ENCODE data around the gene DIAPH2. TPM values are rescaled to one million over a fixed set of nuclear protein-coding genes. Genes with fewer than 3 reads are reported as not detected.
A peak's percentile ranks its signal among the peaks of the same experiment; 100 is the strongest.

The DIAPH2 gene
- total RNA-seq (10 to 100 TPM; 12.5 to 18.3 TPM), total RNA-seq (33.7 to 63.2 reads per million in 2 donors)

GRCh38 chrX:96684339-96685209 lies at the start of gene DIAPH2:
Gene DIAPH2 (plus strand): TSS chrX:96684842.
- peak within 1 kb of the TSS; percentile 93 for H3K27ac Mint-ChIP-seq
- peaks cover 2% of the 10 kb centered on the region for H3K36me3 Mint-ChIP-seq (ENCODE audit: low read depth)
- H3K9me3 ChIP-seq (ENCODE audit: control insufficient read depth, low read length, poor library complexity, severe bottlenecking), result no peaks in the 10 kb centered on the region
- H3K4me1 Mint-ChIP-seq, result peaks cover 18% of the 10 kb centered on the region
- DNase-seq (peak; percentile 53 to 70 (median 65)), ATAC-seq (peak; percentile 90)
- H3K27me3 Mint-ChIP-seq, result no peaks in the 10 kb centered on the region
- H3K4me3 Mint-ChIP-seq, result peak within 1 kb of the TSS; percentile 98

DNA sequence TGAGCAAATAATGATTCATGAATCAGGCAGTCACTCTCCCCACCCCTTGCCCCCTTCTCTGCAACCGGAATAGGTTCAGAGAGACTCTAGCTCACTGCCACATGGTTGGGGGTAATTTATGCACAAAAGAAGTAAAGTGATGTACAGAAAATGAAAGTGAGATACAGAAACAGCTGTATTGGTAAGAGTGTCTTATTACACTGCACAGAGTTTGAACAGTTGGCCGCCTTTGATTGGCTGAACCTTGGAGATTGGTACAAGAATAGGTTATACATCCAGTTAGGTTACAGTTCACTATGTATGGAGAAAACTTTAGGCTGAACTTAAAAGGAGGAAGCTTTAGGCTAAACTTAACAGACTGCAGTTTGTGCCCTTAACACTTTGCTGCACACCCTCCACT lies 34.6 kb upstream of the DIAPH2 start:
- DNase-seq (no peak), ATAC-seq (no peak)
- no peaks in the 10 kb centered on the region for H3K9me3 ChIP-seq (ENCODE audit: control insufficient read depth, low read length, poor library complexity, severe bottlenecking)
- Mint-ChIP-seq H3K27me3 (no peaks in the 10 kb centered on the region), H3K27ac (no peak overlapping the region), H3K36me3 (ENCODE audit: low read depth) (no peaks in the 10 kb centered on the region), H3K4me1 (no peaks in the 10 kb centered on the region), H3K4me3 (no peak overlapping the region)

DNA sequence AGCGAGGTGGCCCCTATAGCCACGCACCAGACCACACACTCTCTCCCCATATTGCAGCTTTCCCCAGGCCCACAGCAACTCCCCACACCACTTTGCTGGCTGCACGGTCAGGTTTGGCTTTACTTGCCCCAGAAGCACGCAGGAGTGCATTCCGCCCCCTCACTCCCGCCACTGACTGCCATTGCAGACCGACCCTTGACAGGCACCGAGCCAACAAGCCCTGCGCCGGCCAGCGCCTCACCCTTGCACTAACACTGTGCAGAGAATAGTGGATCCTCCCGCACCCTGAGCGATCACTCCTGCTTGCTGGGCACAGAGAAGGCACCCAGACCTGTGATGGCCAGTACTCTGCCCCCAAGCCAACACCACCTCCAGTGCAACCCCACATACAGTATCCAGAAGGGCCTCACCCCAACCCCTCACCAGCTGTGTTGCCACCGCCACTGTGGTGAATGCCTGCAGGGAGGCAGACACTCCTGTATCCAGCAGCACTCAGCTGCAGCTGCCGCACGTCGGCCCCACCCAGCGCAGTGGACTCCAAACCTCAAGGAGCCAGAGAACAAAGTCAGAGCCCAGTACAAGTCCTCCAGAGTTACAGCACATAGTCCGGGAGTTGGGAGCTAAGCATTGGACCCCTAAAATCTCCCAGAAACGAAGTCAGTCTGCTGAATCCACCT lies 28.6 kb upstream of the DIAPH2 start:
- Mint-ChIP-seq H3K4me3 (no peak overlapping the region), H3K27me3 (peaks cover 18% of the 10 kb centered on the region), H3K27ac (no peak overlapping the region), H3K4me1 (no peaks in the 10 kb centered on the region), H3K36me3 (ENCODE audit: low read depth) (no peaks in the 10 kb centered on the region)
- DNase-seq (no peak), ATAC-seq (no peak)
- H3K9me3 ChIP-seq (ENCODE audit: control insufficient read depth, low read length, poor library complexity, severe bottlenecking), result no peaks in the 10 kb centered on the region

DNA sequence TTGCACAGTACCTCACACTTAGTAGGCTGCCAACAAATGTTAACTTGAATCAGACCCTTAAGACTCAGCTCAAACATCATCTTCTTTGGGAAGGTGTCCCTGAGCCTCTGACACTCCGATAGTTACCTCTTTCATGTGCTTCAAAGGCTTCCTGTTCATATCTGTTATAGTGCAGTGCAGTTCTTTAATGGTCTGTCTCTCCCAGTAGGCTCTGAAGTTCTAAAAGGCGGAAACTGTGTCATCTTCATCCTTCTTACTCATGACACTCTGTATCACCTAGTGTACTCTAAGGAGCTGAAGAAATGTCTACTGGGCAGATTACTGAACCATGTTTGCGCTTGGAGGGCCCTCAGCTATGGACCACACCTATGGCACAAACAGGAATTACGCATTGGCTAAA lies 2.1 kb upstream of the DIAPH2 start:
- peak; percentile 14 for ATAC-seq
- no peaks in the 10 kb centered on the region for H3K27me3 Mint-ChIP-seq
- no peak for DNase-seq
- no peaks in the 10 kb centered on the region for H3K9me3 ChIP-seq (ENCODE audit: control insufficient read depth, low read length, poor library complexity, severe bottlenecking)
- no peak overlapping the region for H3K4me3 Mint-ChIP-seq
- H3K27ac Mint-ChIP-seq, result no peak overlapping the region
- H3K4me1 Mint-ChIP-seq, result peaks cover 13% of the 10 kb centered on the region
- peaks cover 2% of the 10 kb centered on the region for H3K36me3 Mint-ChIP-seq (ENCODE audit: low read depth)

DNA sequence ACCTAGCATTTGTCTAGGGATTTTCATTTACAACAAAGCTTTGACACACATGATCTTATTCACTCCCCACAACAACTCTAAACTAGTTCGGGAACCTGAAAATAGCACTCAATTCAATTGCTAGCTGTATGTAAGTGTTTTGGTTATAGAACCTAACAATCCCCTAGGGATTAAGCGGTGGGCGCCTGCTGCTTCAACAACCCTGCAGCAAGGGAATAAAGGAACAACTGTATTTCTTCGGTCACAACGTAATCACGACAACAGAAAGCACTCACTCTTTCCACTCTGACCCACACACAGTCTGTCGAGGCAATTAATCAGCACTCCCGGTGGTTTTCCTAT lies 674 bp upstream of the DIAPH2 start:
- ATAC-seq (no peak), DNase-seq (no peak)
- Mint-ChIP-seq H3K4me1 (peaks cover 15% of the 10 kb centered on the region), H3K4me3 (peak overlapping the region; percentile 98), H3K27ac (peak overlapping the region; percentile 93), H3K36me3 (ENCODE audit: low read depth) (peaks cover 2% of the 10 kb centered on the region), H3K27me3 (no peaks in the 10 kb centered on the region)
- H3K9me3 ChIP-seq (ENCODE audit: control insufficient read depth, low read length, poor library complexity, severe bottlenecking), result no peaks in the 10 kb centered on the region

DNA sequence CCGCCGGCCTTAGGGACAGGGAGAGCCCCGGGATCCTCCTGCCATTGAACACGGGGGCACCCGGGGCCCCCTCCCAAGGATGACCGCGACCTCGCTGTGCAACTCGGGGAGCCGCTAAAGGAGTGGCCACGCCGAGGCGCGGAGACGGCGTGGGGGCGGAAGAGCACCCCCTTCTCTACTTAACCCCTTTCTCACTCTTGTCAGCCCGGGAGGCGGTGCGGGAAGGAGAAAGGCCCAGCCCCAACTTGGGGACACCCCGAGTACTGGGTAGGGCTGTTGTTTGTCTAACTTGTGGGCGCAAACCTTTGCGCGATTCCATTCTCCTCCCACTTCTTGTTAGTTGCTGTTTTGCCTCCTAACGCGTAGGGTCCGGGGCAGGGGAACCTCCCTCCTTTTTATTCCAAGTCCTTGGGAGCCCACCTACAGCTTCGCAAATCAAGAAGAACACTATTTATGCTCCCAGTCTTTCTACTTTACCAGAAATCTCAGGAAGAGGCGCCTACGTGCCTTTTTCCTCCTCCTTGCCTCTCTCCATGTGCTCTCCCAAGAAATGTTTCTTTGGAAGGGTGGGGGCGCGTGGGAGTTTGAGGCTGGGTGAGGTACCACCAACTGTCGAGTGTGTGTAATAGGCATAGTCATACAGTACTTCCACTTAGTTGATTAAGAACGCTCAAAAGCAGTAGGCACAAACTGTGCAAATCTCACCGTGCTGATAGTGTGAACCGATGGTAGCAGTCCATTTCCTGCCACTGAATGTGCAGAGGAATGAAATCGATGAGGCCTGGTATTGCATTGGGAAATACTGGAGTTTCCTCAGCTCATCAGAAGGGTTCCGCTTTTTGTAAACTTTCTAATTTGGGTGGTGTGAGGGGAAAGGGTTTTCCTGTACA lies 813 bp downstream of the DIAPH2 start:
- peaks cover 2% of the 10 kb centered on the region for H3K36me3 Mint-ChIP-seq (ENCODE audit: low read depth)
- peak; percentile 46 for ATAC-seq
- DNase-seq, result peak; percentile 8 to 18 (median 14)
- H3K4me1 Mint-ChIP-seq, result peaks cover 18% of the 10 kb centered on the region
- peak overlapping the region; percentile 93 for H3K27ac Mint-ChIP-seq
- no peaks in the 10 kb centered on the region for H3K27me3 Mint-ChIP-seq
- H3K9me3 ChIP-seq (ENCODE audit: control insufficient read depth, low read length, poor library complexity, severe bottlenecking), result no peaks in the 10 kb centered on the region
- H3K4me3 Mint-ChIP-seq, result peak overlapping the region; percentile 98

- Mint-ChIP-seq H3K27me3 (no peaks in the 10 kb centered on the region), H3K27ac (no peak overlapping the region), H3K36me3 (ENCODE audit: low read depth) (peaks cover 2% of the 10 kb centered on the region), H3K4me1 (peaks cover 13% of the 10 kb centered on the region), H3K4me3 (no peak overlapping the region)
- DNase-seq (no peak), ATAC-seq (no peak)
- H3K9me3 ChIP-seq (ENCODE audit: control insufficient read depth, low read length, poor library complexity, severe bottlenecking), result no peaks in the 10 kb centered on the region
Observed at GRCh38 chrX:96687776-96688175, 3.1 kb downstream of the DIAPH2 start.

DNA sequence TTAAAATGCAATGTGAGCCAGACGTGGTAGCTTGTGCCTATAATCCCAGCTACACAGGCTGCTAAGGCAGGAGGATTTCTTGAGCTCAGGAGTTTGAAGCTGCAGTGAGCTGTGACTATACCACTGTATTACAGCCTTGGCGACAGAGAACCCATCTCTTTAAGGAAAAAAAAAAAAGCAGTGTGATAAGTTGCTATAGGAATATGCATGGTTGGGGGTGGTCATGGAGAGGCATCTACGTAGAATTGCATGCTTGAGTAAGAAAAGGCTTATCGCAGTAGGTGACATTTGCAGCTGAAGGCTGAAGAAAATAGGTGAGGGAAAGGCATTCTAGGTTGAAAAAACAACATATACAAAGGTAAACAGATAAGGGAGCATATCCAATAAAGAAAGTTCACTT lies 4.1 kb downstream of the DIAPH2 start:
- no peaks in the 10 kb centered on the region for H3K27me3 Mint-ChIP-seq
- peaks cover 13% of the 10 kb centered on the region for H3K4me1 Mint-ChIP-seq
- DNase-seq (no peak), ATAC-seq (no peak)
- H3K9me3 ChIP-seq (ENCODE audit: control insufficient read depth, low read length, poor library complexity, severe bottlenecking), result no peaks in the 10 kb centered on the region
- no peak overlapping the region for H3K4me3 Mint-ChIP-seq
- H3K36me3 Mint-ChIP-seq (ENCODE audit: low read depth), result peaks cover 2% of the 10 kb centered on the region
- H3K27ac Mint-ChIP-seq, result no peak overlapping the region

DNA sequence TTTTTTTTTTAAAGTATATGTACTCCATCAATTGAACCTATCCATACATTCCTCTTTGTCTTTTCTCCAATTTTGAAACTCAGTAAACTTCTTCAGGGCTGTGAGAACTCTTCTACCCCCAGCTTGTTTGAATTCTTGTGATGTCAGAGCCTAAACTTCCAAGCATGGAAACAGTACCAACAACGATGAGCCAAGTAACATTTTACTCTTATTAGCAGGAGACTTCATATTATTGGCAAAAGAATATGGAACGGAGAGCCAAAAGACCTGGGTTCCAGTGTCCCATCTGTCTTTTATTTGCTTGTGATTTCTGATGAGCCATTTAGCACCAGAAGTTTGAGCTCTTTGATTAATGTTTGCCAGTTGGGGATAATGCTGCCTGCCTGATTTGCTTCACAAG lies 5.3 kb downstream of the DIAPH2 start:
- H3K4me3 Mint-ChIP-seq, result no peak overlapping the region
- H3K36me3 Mint-ChIP-seq (ENCODE audit: low read depth), result no peaks in the 10 kb centered on the region
- no peaks in the 10 kb centered on the region for H3K9me3 ChIP-seq (ENCODE audit: control insufficient read depth, low read length, poor library complexity, severe bottlenecking)
- DNase-seq, result no peak
- no peaks in the 10 kb centered on the region for H3K27me3 Mint-ChIP-seq
- H3K27ac Mint-ChIP-seq, result no peak overlapping the region
- no peak for ATAC-seq
- H3K4me1 Mint-ChIP-seq, result peaks cover 8% of the 10 kb centered on the region

GRCh38 chrX:96692454-96692853 lies 7.8 kb downstream of the DIAPH2 start:
- ATAC-seq (no peak), DNase-seq (no peak)
- H3K27me3 Mint-ChIP-seq, result no peaks in the 10 kb centered on the region
- no peaks in the 10 kb centered on the region for H3K36me3 Mint-ChIP-seq (ENCODE audit: low read depth)
- H3K9me3 ChIP-seq (ENCODE audit: control insufficient read depth, low read length, poor library complexity, severe bottlenecking), result no peaks in the 10 kb centered on the region
- no peak overlapping the region for H3K4me3 Mint-ChIP-seq
- peaks cover 7% of the 10 kb centered on the region for H3K4me1 Mint-ChIP-seq
- H3K27ac Mint-ChIP-seq, result no peak overlapping the region

DNA sequence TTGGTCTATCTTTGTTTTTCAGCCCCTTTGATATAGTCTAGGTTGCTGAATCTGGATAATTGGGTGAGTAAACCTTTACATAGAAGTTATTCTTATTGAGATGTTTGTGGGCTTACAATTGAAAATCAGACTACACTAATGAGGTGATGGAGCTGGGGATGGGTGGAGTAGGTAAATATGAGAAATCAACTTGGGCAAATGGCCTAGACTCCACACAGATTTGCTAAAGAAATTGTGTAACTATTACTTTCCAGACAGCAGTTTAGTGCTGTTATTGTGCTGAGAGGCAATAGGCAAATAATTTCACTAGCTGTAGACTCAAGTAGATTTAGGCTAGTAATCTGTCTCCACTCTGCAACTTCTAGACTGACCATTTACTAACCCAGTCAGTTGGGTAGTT lies 8.2 kb downstream of the DIAPH2 start:
- no peak for ATAC-seq
- Mint-ChIP-seq H3K4me3 (no peak overlapping the region), H3K4me1 (peaks cover 5% of the 10 kb centered on the region), H3K27me3 (no peaks in the 10 kb centered on the region), H3K36me3 (ENCODE audit: low read depth) (no peaks in the 10 kb centered on the region), H3K27ac (no peak overlapping the region)
- no peaks in the 10 kb centered on the region for H3K9me3 ChIP-seq (ENCODE audit: control insufficient read depth, low read length, poor library complexity, severe bottlenecking)
- no peak for DNase-seq

DNA sequence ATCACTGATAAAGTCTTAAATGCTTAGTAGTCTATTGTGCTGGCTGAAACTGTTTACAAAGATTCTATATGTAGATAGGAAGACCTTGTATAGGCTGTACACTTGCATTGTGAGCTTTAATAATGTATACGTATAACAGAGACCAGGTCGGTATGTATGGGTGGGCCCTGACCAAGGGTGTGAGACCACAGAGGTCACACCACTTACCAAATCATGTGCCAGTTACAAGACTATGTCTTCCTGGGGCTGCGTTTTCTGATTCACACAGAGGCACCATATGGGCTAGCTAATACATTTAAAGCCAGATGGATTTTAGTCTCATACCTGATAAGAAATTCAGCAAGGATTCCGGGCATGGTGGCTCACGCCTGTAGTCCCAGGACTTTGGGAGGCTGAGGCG lies 8.8 kb downstream of the DIAPH2 start:
- H3K27me3 Mint-ChIP-seq, result no peaks in the 10 kb centered on the region
- no peak overlapping the region for H3K27ac Mint-ChIP-seq
- ATAC-seq, result no peak

DNA sequence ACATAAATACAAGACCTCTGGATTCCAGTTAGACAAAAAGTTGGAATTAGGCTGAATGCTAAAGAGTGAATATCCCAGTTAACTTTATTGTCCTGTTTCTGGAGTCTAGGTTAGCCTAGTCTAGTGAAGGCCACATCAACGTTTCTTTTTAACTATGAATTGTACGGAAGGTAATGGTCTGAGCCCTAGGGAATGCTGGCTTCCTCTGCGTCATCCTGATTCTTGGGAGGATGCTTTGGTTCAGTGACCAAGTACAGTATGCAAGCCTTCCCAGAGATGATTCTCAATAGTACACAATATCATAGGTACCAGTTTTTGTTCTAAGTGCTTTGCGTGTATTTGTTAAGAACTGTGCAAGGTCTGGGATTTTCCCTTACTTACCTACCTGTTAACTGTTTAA lies 11.8 kb downstream of the DIAPH2 start:
- no peak for ATAC-seq
- DNase-seq, result no peak

More for the DNA sequence above, 8.8 kb downstream of the DIAPH2 start:
- peaks cover 5% of the 10 kb centered on the region for H3K4me1 Mint-ChIP-seq
- no peak for DNase-seq
- no peak overlapping the region for H3K4me3 Mint-ChIP-seq
- H3K9me3 ChIP-seq (ENCODE audit: control insufficient read depth, low read length, poor library complexity, severe bottlenecking), result no peaks in the 10 kb centered on the region
- no peaks in the 10 kb centered on the region for H3K36me3 Mint-ChIP-seq (ENCODE audit: low read depth)

More for the DNA sequence above, 11.8 kb downstream of the DIAPH2 start:
- Mint-ChIP-seq H3K4me3 (no peak overlapping the region), H3K27me3 (no peaks in the 10 kb centered on the region), H3K27ac (no peak overlapping the region), H3K4me1 (peaks cover 8% of the 10 kb centered on the region), H3K36me3 (ENCODE audit: low read depth) (no peaks in the 10 kb centered on the region)
- H3K9me3 ChIP-seq (ENCODE audit: control insufficient read depth, low read length, poor library complexity, severe bottlenecking), result no peaks in the 10 kb centered on the region
